Neuronal stem cell (in vitro differentiated cells): ENCODE data around the gene SYT14.
"Not testable (repeated sequence)": the region's sequence is repeated elsewhere in the genome, so short reads cannot be mapped to it uniquely, and the experiment has no call there.

Experiments used
- DNase-seq: peaks from one replicate; pipeline ENCODE4 v3.0.0-alpha.2; 2013; ENCODE audit warnings: low spot score
- H2AFZ ChIP-seq: one replicate; pipeline ENCODE4 v1.6.1; 2013; ENCODE audit warnings: mild to moderate bottlenecking, low read length, inconsistent platforms
- H2AK5ac ChIP-seq: 2 replicates; pipeline ENCODE4 v1.6.1; 2013; ENCODE audit warnings: low read depth, mild to moderate bottlenecking, inconsistent platforms, low read length, moderate library complexity, mixed read lengths
- H2BK120ac ChIP-seq: 2 replicates; pipeline ENCODE4 v1.6.1; 2013; ENCODE audit warnings: low read depth, mild to moderate bottlenecking, inconsistent platforms, low read length, moderate library complexity, mixed read lengths
- H2BK12ac ChIP-seq: one replicate; pipeline ENCODE4 v1.6.1; 2013; ENCODE audit warnings: low read length, inconsistent platforms
- H2BK15ac ChIP-seq: 2 replicates; pipeline ENCODE4 v1.6.1; 2013; ENCODE audit warnings: mild to moderate bottlenecking, low read length, inconsistent platforms, mixed read lengths
- H2BK5ac ChIP-seq: one replicate; pipeline ENCODE4 v1.6.1; 2013; ENCODE audit warnings: inconsistent platforms, mild to moderate bottlenecking, low read length, moderate library complexity
- H3K14ac ChIP-seq: one replicate; pipeline ENCODE4 v1.6.1; 2013; ENCODE audit warnings: low read length, inconsistent platforms
- H3K18ac ChIP-seq: 2 replicates; pipeline ENCODE4 v1.6.1; 2013; ENCODE audit warnings: low read length, inconsistent platforms
- H3K23ac ChIP-seq: 2 replicates; pipeline ENCODE4 v1.6.1; 2013; ENCODE audit warnings: low read depth, mild to moderate bottlenecking, mixed read lengths, low read length, inconsistent platforms; ENCODE audit not compliant: poor library complexity
- H3K27ac ChIP-seq: replicated peaks from 3 replicates; pipeline ENCODE4 v1.5.1; 2013; ENCODE audit warnings: low read length, inconsistent platforms
- H3K27me3 ChIP-seq, 3 experiments: 2 replicates each; pipeline ENCODE4 v1.6.1; 2013; ENCODE audit warnings: low read length in 3 of 3, mild to moderate bottlenecking in 2 of 3, inconsistent platforms in 1 of 3, low read depth in 1 of 3, mixed read lengths in 1 of 3, moderate library complexity in 1 of 3; ENCODE audit not compliant: control insufficient read depth in 3 of 3, insufficient read depth in 3 of 3
- H3K36me3 ChIP-seq, 2 donors: replicated peaks in 1 of 2; 2 replicates each; pipeline ENCODE4 v1.6.1; 2013; ENCODE audit warnings: low read length in 2 of 2; ENCODE audit not compliant: control insufficient read depth in 2 of 2, insufficient read depth in 2 of 2
- H3K4ac ChIP-seq: 2 replicates; pipeline ENCODE4 v1.6.1; 2013; ENCODE audit warnings: inconsistent platforms, mild to moderate bottlenecking, low read length, moderate library complexity
- H3K4me1 ChIP-seq, 2 donors: 1 replicate in 1 of 2; 2 replicates in 1 of 2; pipeline ENCODE4 v1.6.1; 2013; ENCODE audit warnings: low read length in 2 of 2, low read depth in 1 of 2; ENCODE audit not compliant: control insufficient read depth in 2 of 2, insufficient read depth in 1 of 2
- H3K4me2 ChIP-seq: one replicate; pipeline ENCODE4 v1.6.1; 2013; ENCODE audit warnings: mild to moderate bottlenecking, low read length, inconsistent platforms; ENCODE audit not compliant: insufficient read depth, poor library complexity, severe bottlenecking
- H3K4me3 ChIP-seq, 2 donors: 2 replicates each; pipeline ENCODE4 v1.5.1; 2013; ENCODE audit warnings: low read length in 2 of 2, mild to moderate bottlenecking in 2 of 2, inconsistent platforms in 1 of 2, moderate library complexity in 1 of 2
- H3K79me1 ChIP-seq: one replicate; pipeline ENCODE4 v1.6.1; 2013; ENCODE audit warnings: low read depth, mild to moderate bottlenecking, inconsistent platforms, low read length, moderate library complexity
- H3K9ac ChIP-seq: one replicate; pipeline ENCODE4 v1.6.1; 2013; ENCODE audit warnings: mild to moderate bottlenecking, low read depth, low read length, inconsistent platforms; ENCODE audit not compliant: poor library complexity
- H3K9me3 ChIP-seq, 2 donors: replicated peaks in 1 of 2; 2 replicates each; pipeline versions ENCODE3 to v1.6.1; 2013; ENCODE audit warnings: low read length in 2 of 2, mild to moderate bottlenecking in 2 of 2, inconsistent platforms in 1 of 2, low read depth in 1 of 2, mixed read lengths in 1 of 2, moderate library complexity in 1 of 2; ENCODE audit not compliant: control insufficient read depth in 2 of 2, insufficient read depth in 1 of 2
- H4K8ac ChIP-seq: one replicate; pipeline ENCODE4 v1.6.1; 2013; ENCODE audit warnings: low read depth, mild to moderate bottlenecking, inconsistent platforms, low read length, moderate library complexity
- H4K91ac ChIP-seq: one replicate; pipeline ENCODE4 v1.6.1; 2013; ENCODE audit warnings: low read length, low read depth, mild to moderate bottlenecking, inconsistent platforms; ENCODE audit not compliant: poor library complexity
- WGBS, 2 donors: extraction: QIAGEN DNeasy Blood & Tissue Kit; methylation state at CpG; one replicate each; pipeline ENCODE4 v1.1.7; 2013; ENCODE audit warnings: missing lambda C conversion rate in 2 of 2, mixed read lengths in 1 of 2; ENCODE audit not compliant: insufficient read length in 2 of 2, insufficient replicate concordance in 1 of 2; ENCODE audit errors: extremely low coverage in 2 of 2; 5-methylcytosine and 5-hydroxymethylcytosine counted together

The SYT14 gene

GRCh38 chr1:210050491-210050890 is 112.5 kb downstream of the SYT14 start:
- WGBS, 2 donors: no CpG with 5 or more reads among the region's 4 CpGs
- not testable (repeated sequence) for H3K79me1 ChIP-seq, H3K18ac ChIP-seq, H3K27ac ChIP-seq, H3K9ac ChIP-seq, H3K14ac ChIP-seq, H3K27me3 ChIP-seq, H2BK12ac ChIP-seq, H2BK15ac ChIP-seq, H3K9me3 ChIP-seq, H3K23ac ChIP-seq, H2BK120ac ChIP-seq, H2BK5ac ChIP-seq, H2AFZ ChIP-seq, H3K4ac ChIP-seq, H3K4me2 ChIP-seq, H4K91ac ChIP-seq, H3K36me3 ChIP-seq, H3K4me1 ChIP-seq, H3K4me3 ChIP-seq, H4K8ac ChIP-seq, H2AK5ac ChIP-seq, DNase-seq

GRCh38 chr1:210053126-210053525 is 115.1 kb downstream of the SYT14 start:
- DNase-seq: no peak

GRCh38 chr1:210057593-210057992 is 119.6 kb downstream of the SYT14 start:
- no peak overlapping the region for H2AK5ac ChIP-seq
- no peak overlapping the region for H3K4me2 ChIP-seq
- no peak overlapping the region for H4K91ac ChIP-seq
- no peak overlapping the region for H3K4ac ChIP-seq
- no peaks in the 10 kb centered on the region for H3K27me3 ChIP-seq
- H3K9me3 ChIP-seq: no peaks in the 10 kb centered on the region
- no peak overlapping the region for H2BK5ac ChIP-seq
- H3K9ac ChIP-seq: no peak overlapping the region
- no peak overlapping the region for H3K27ac ChIP-seq
- H2BK120ac ChIP-seq: no peak overlapping the region
- H3K4me3 ChIP-seq: no peak overlapping the region
- H3K4me1 ChIP-seq: peaks cover 4 to 6% of the 10 kb centered on the region in 2 donors
- H3K14ac ChIP-seq: no peak overlapping the region
- H3K18ac ChIP-seq: no peak overlapping the region
- no peak for DNase-seq
- H4K8ac ChIP-seq: no peak overlapping the region
- H2BK15ac ChIP-seq: no peak overlapping the region
- H3K79me1 ChIP-seq: no peaks in the 10 kb centered on the region
- no peak overlapping the region for H3K23ac ChIP-seq
- no peaks in the 10 kb centered on the region for H3K36me3 ChIP-seq
- H2BK12ac ChIP-seq: no peak overlapping the region
- no peak overlapping the region for H2AFZ ChIP-seq

More at GRCh38 chr1:210053126-210053525, 115.1 kb downstream of the SYT14 start:
- Histone ChIP-seq H2BK15ac (no peak overlapping the region), H3K4me2 (no peak overlapping the region), H2BK120ac (no peak overlapping the region), H3K4ac (no peak overlapping the region), H3K36me3 (no peaks in the 10 kb centered on the region), H3K27me3 (no peaks in the 10 kb centered on the region), H4K91ac (no peak overlapping the region), H3K14ac (no peak overlapping the region), H3K9me3 (peaks cover 0 to 7% of the 10 kb centered on the region in 2 donors), H4K8ac (no peak overlapping the region), H2AFZ (no peak overlapping the region), H3K18ac (no peak overlapping the region), H3K4me1 (no peaks in the 10 kb centered on the region), H3K9ac (no peak overlapping the region), H2BK5ac (no peak overlapping the region), H3K4me3 (no peak overlapping the region), H3K27ac (no peak overlapping the region), H2BK12ac (no peak overlapping the region), H2AK5ac (no peak overlapping the region), H3K23ac (no peak overlapping the region), H3K79me1 (no peaks in the 10 kb centered on the region)
- WGBS, 2 donors: no CpG with 5 or more reads among the region's 1 CpG

- H3K9me3 ChIP-seq: no peaks in the 10 kb centered on the region
- H3K4me1 ChIP-seq: peaks cover 4 to 6% of the 10 kb centered on the region in 2 donors
- H3K18ac ChIP-seq: no peak overlapping the region
- H2BK15ac ChIP-seq: no peak overlapping the region
- no peak overlapping the region for H3K4ac ChIP-seq
- no peak for DNase-seq
- no peak overlapping the region for H2BK120ac ChIP-seq
- no peak overlapping the region for H4K8ac ChIP-seq
- no peak overlapping the region for H4K91ac ChIP-seq
- no peaks in the 10 kb centered on the region for H3K36me3 ChIP-seq
- H3K14ac ChIP-seq: no peak overlapping the region
- H3K27me3 ChIP-seq: no peaks in the 10 kb centered on the region
- WGBS, 2 donors: no CpG with 5 or more reads among the region's 1 CpG
- no peak overlapping the region for H2BK12ac ChIP-seq
- no peak overlapping the region for H2AK5ac ChIP-seq
- no peak overlapping the region for H3K4me3 ChIP-seq
- no peak overlapping the region for H3K27ac ChIP-seq
- no peak overlapping the region for H3K23ac ChIP-seq
- H3K79me1 ChIP-seq: no peaks in the 10 kb centered on the region
- H2BK5ac ChIP-seq: no peak overlapping the region
- H3K4me2 ChIP-seq: no peak overlapping the region
- no peak overlapping the region for H3K9ac ChIP-seq
- no peak overlapping the region for H2AFZ ChIP-seq
Observed at GRCh38 chr1:210061992-210062391, 124.0 kb downstream of the SYT14 start.
